Measurements from ENCODE around the gene TTLL6. TPM values are rescaled to one million over a fixed set of nuclear protein-coding genes. Genes with fewer than 3 reads are reported as not detected.
"Not testable (repeated sequence)": the region's sequence is repeated elsewhere in the genome, so short reads cannot be mapped to it uniquely, and the experiment has no call there.

TTLL6 gene
- not detected in 2 replicates for total RNA-seq (2014; rRNA removed; shearing (Covaris generic))
- polyA plus RNA-seq (2014; cell fraction: nucleus; rRNA removed): not detected in 2 replicates

DNA sequence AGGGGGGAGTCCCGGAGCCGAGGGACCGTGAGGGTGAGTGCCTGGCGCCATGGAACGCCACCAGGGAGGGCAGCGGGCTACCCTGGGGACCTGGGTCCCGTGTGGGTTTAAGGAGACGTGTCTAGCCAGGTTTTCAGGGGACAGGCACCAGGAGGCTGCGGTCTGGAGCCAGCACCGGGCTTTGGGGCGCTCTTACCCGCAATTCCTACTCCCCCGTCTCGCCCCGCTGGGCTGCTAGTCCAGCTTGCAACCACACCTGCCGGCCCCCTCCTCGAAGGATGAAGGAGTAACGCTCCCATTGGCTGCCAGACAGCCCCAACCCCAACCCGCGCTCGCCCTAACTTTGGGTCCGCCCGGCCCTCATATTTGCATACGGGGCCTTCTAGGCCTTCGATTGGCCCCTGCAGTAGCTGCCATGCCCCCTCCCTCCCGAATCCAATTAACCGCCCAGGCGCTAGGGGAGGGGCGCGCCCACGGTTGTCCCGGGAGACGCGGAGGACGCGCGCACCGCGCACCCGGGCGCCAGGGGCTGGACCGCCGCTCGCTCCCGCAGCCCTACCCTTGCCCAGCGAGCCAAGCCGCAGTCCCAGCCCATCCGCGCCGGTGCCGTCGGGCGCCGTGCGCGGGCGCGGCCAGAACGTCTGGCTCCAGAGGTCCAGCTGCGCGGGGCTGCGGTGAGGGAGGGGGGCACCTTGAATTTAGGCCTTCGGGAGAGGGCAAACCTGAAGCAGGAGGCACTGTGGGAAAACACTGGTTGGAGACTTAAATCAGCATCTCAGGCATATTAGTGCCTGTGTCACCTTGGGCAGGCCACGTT is at the start of gene TTLL6:
TTLL6 (minus strand) TSS at position 456 of the 817 bp plus-strand sequence; CDS start at position 299, 157 bp downstream.
- peak; percentile 86 for DNase-seq (ENCODE audit: extremely low read depth, low read depth)

- no peak for DNase-seq (ENCODE audit: extremely low read depth, low read depth)
Observed at GRCh38 chr17:48860456-48860855, 43.4 kb upstream of the TTLL6 start.

GRCh38 chr17:48860034-48860433 is 43.0 kb upstream of the TTLL6 start:
- no peak for DNase-seq (ENCODE audit: extremely low read depth, low read depth)

GRCh38 chr17:48856122-48856821 is 39.2 kb upstream of the TTLL6 start:
- DNase-seq (ENCODE audit: extremely low read depth, low read depth): no peak

- no peak for DNase-seq (ENCODE audit: extremely low read depth, low read depth)
Observed at GRCh38 chr17:48854774-48855476, 37.9 kb upstream of the TTLL6 start.

- DNase-seq (ENCODE audit: extremely low read depth, low read depth): no peak
Observed at GRCh38 chr17:48850792-48851323, 33.8 kb upstream of the TTLL6 start.

- no peak for DNase-seq (ENCODE audit: extremely low read depth, low read depth)
Observed at GRCh38 chr17:48843187-48843900, 26.3 kb upstream of the TTLL6 start.

- DNase-seq (ENCODE audit: extremely low read depth, low read depth): no peak
Observed at GRCh38 chr17:48842746-48843145, 25.7 kb upstream of the TTLL6 start.

DNA sequence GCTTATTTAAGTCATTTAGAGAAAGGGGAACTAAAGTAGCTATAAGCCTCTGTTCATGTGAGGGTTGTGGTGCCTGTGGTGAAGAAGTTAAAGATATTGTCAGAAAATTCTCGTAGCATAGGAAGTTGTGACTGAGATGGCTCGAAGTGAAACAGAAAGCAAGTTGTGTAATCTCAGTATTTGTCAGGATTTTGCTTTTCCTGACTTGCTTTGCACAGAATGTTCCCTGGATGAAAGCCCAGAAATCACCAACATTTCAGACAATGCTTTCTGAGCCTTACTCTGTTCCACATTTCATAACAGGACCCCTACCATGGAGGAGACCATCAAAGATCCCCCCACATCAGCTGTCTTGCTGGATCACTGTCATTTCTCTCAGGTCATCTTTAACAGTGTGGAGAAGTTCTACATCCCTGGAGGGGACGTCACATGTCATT is 24.4 kb upstream of the TTLL6 start:
- no peak for DNase-seq (ENCODE audit: extremely low read depth, low read depth)

GRCh38 chr17:48840441-48840840 is 23.4 kb upstream of the TTLL6 start:
- no peak for DNase-seq (ENCODE audit: extremely low read depth, low read depth)

DNA sequence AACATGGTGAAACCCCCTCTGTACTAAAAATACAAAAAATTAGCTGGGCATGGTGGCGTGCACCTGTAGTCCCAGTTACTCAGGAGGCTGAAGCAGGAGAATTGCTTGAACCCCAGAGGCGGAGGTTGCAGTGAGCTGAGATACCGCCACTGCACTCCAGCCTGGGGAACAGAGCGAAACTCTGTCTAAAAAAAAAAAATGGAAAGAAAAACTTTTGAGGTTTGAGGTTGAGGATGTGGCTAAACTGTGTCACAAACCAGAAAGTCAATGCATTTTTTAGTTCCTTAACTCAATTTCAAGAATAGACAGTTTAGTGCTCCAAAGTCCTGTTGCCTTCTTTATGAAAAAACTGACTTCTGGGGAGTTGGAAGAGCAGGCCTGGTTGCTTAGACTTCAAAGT is 20.4 kb upstream of the TTLL6 start:
- DNase-seq (ENCODE audit: extremely low read depth, low read depth): not testable (repeated sequence)

DNA sequence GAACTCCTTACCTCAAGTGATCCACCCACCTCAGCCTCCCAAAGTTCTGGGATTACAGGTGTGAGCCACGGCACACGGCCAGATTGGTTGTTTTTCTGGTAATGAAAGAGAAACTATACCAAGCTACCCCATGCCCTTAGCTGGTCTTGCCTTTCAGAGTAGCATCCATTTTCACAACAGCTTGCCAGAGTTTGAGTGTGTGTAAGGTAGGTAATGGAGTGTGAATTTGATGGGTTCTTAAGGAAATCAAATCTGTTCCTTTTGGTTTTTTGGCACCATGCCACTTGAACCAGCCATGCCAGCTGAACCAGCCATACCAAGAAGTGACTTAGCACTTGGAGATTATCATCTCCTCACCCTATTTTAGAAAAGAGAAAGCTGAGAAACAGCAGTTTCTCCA is 18.9 kb upstream of the TTLL6 start:
- DNase-seq (ENCODE audit: extremely low read depth, low read depth): no peak

- no peak for DNase-seq (ENCODE audit: extremely low read depth, low read depth)
Observed at GRCh38 chr17:48834973-48835372, 17.9 kb upstream of the TTLL6 start.

DNA sequence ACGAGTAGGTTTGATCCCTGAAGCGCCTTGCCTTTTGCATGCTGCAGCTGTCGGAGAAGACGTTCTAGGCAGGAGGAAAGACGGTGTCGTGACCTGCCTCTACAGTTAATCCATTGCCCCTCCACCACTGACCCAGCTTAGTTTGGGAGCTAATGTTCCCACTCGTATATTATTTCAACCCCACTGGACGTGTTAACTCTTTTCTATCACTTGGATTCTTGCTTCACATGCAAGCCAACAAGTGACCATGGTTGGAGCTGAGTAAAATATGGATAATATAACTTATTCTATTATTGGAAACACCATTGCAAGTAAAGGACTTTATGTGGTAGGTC is 14.5 kb upstream of the TTLL6 start:
- no peak for DNase-seq (ENCODE audit: extremely low read depth, low read depth)

GRCh38 chr17:48830840-48831548 is 14.0 kb upstream of the TTLL6 start, which contains the start of gene CALCOCO2:
Gene CALCOCO2, plus strand, starts transcription at chr17:48831035. Its CDS starts 10,673 bp downstream, at chr17:48841708.
- DNase-seq (ENCODE audit: extremely low read depth, low read depth): peak; percentile 94

DNA sequence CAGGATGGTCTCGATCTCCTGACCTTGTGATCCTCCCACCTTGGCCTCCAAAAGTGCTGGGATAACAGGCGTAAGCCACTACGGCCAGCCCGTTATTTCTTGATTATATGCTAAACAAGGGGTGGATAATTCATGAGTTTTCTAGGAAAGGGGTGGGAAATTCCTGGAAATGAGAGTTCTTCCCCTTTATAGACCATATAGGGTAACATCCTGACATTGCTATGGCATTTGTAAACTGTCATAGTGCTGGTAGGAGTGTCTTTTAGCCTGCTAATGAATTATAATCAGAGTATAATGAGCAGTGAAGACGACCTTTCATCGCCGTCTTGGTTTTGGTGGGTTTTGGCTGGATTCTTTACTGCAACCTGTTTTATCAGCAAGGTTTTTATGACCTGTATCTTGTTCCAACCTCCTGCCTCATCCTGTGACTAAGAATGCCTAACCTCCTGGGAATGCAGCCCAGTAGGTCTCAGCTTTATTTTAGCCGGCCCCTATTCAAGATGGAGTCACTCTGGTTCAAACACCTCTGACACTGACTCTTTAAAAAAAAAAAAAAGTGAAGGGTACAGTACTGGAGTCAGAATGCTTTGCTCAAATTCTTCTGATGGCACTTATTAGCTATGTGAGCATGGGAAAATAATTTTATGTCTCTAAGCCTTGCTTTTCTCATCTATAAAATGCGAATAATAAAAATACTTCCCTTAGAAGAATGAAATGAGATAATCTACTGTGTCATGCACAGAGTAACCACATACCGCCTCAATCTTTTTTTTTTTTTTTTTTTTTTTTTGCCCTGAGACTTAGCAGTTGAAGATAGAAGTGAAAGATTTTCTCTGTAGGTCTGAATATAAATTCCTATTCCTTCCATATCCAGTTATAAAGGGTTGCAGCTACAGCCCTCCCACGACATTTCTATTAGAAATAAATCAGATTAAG is 8.7 kb upstream of the TTLL6 start:
- no peak for DNase-seq (ENCODE audit: extremely low read depth, low read depth)

GRCh38 chr17:48820936-48821335 is 3.9 kb upstream of the TTLL6 start:
- DNase-seq (ENCODE audit: extremely low read depth, low read depth): not testable (repeated sequence)

DNA sequence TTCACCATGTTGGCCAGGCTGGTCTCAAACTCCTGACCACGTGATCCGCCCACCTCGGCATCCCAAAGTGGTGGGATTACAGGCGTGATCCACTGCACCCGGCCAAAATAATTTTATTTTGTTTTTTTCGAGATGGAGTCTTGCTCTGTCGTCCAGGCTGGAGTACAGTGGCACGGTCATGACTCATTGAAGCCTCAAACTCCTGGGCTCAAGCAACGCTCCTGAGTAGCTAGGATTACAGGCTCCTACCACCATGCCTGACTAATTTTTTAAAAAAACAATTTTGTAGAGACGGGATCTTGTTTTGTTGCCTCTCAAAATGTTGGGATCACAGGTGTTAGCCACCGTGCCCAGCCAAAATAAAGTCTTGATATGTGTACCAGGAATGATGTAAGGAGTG is 2.4 kb upstream of the TTLL6 start:
- no peak for DNase-seq (ENCODE audit: extremely low read depth, low read depth)
